K562 (cell line): Measurements from ENCODE around the gene TTL. TPM values are rescaled to one million over a fixed set of nuclear protein-coding genes. Genes with fewer than 3 reads are reported as not detected.

Experiments used
- ARID2 ChIP-seq: fragments of 450-650 bp; IDR thresholded peaks from 2 replicates; pipeline ENCODE4 v1.6.1; 2017; ENCODE audit warnings: antibody characterized with exemption, mild to moderate bottlenecking
- CBFA2T2 ChIP-seq: fragments of 450-650 bp; conservative IDR thresholded peaks from 2 replicates; pipeline ENCODE4 v1.6.1; 2017; ENCODE audit warnings: mild to moderate bottlenecking
- EP300 ChIP-seq: IDR thresholded peaks from 2 replicates; pipeline ENCODE4 v1.6.1; 2012; ENCODE audit warnings: low read length, improper control_type of control experiment
- JUND ChIP-seq, 2 experiments: IDR thresholded peaks; 2 replicates in 1 of 2; 3 replicates in 1 of 2; pipeline ENCODE4 v1.6.1; 2011; ENCODE audit warnings: borderline replicate concordance in 2 of 2, low read depth in 2 of 2, low read length in 2 of 2, improper control_type of control experiment in 1 of 2, missing biosample characterization in 1 of 2, missing genetic modification characterization in 1 of 2, missing genetic modification reagents in 1 of 2
- MGA ChIP-seq: fragments of 450-650 bp; IDR thresholded peaks from 2 replicates; pipeline ENCODE4 v1.6.1; 2016; ENCODE audit warnings: mild to moderate bottlenecking, moderate library complexity
- SLC30A9 ChIP-seq: fragments of 250-450 bp; sonication (Bioruptor Pico); IDR thresholded peaks from 2 replicates; pipeline ENCODE4 v1.8.0; 2022; ENCODE audit warnings: mild to moderate bottlenecking, moderate library complexity
- TAF15 ChIP-seq: fragments of 200-400 bp; formaldehyde crosslinking; IDR thresholded peaks from 2 replicates; pipeline ENCODE4 v1.6.1; 2017; ENCODE audit warnings: mild to moderate bottlenecking, low read depth, low read length, moderate library complexity
- TBP ChIP-seq: optimal IDR thresholded peaks from 2 replicates; pipeline ENCODE3; 2011; ENCODE audit warnings: low read depth, low read length, improper control_type of control experiment
- THRAP3 ChIP-seq: fragments of 450-650 bp; IDR thresholded peaks from 2 replicates; pipeline ENCODE4 v1.6.1; 2016; ENCODE audit warnings: mild to moderate bottlenecking, inconsistent platforms, borderline replicate concordance
- TRIM25 ChIP-seq: fragments of 450-650 bp; IDR thresholded peaks from 2 replicates; pipeline ENCODE4 v1.7.0; 2016; ENCODE audit warnings: borderline replicate concordance
- TRIM28 ChIP-seq: fragments of 450-650 bp; IDR thresholded peaks from 2 replicates; pipeline ENCODE4 v1.6.1; 2017
- ZNF121 ChIP-seq: sonication (generic); formaldehyde crosslinking; conservative IDR thresholded peaks from 2 replicates; pipeline ENCODE4 v1.8.0; 2022; ENCODE audit warnings: missing genetic modification reagents
- polyA plus RNA-seq, 8 experiments: library from polyadenylated mRNA; depleted of rRNA in 4 of 8; stranded (reverse) in 5 of 8; unstranded in 3 of 8; fragments of >200 nt; fragmentation: Nextera tagmentation in 2 of 8; fragmentation: Illumina TruSeq in 1 of 8; extraction: Ambion mirVana in 2 of 8; extraction: Trizol in 1 of 8; gene quantifications; 2 replicates each; pipeline versions ENCODE4 v1.2.1 to v1.2.3, GENCODE V29; 2011 to 2014; ENCODE audit warnings: inconsistent platforms in 1 of 8, missing spikeins in 1 of 8
- total RNA-seq, 7 experiments: library from RNA; depleted of rRNA in 6 of 7; stranded (reverse); fragments of >200 nt in 6 of 7; fragmentation: Illumina TruSeq in 2 of 7; extraction: Trizol in 2 of 7; gene quantifications; 2 replicates each; pipeline versions ENCODE4 v1.2.1 to v1.2.3, GENCODE V29; 2011 to 2021; ENCODE audit warnings: low replicate concordance in 1 of 7
- TF ChIP-seq, protein P1 (sequence below), 2 experiments: IDR thresholded peaks; 2 replicates each; pipeline ENCODE4 v1.6.1; 2011; ENCODE audit warnings: borderline replicate concordance in 1 of 2, control low read depth in 1 of 2, low read depth in 1 of 2, low read length in 1 of 2, mild to moderate bottlenecking in 1 of 2, mixed read lengths in 1 of 2, moderate library complexity in 1 of 2; ENCODE audit not compliant: insufficient read depth in 1 of 2, insufficient read length in 1 of 2, poor library complexity in 1 of 2, severe bottlenecking in 1 of 2; ENCODE audit errors: extremely low read depth in 1 of 2

Gene TTL
- total and polyA plus RNA-seq, 9 of the 15 experiments (the other 6 are each of a cell fraction or from before 2014, with no cell fraction given): 9.4 to 54.4 (median 34.9) TPM

DNA sequence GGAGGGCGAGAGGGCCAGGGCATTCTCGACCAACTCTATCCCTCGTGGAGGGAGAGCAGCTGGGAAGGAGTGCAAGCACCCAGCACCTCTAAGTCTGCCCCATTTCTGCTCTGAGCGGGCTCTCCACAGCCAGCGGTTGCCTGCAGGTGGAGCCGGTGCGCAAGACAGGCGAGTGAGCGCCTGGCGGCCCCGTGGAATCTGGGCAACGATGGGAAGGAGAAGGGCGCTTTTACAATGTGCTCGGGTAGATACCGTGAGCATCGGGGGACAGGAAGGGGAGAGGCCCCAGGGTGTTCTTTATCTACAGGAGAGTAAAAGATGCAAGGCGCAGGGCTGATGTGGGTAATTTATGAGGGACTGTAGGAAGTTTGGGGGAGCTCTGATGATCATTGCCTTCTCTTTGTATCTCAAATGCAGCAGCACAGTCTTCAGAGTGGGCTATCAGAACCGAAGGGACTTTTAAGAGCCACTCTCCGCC, 867 bp upstream of the TTL start (continued):
- TF ChIP-seq MGA (peak; percentile 85), CBFA2T2 (peak; percentile 59), JUND (IDR thresholded peaks at IDR 0.05; ENCODE audit: borderline replicate concordance, low read depth, low read length) (peak; percentile 48), JUND (tag; IDR thresholded peaks at IDR 0.05; ENCODE audit: borderline replicate concordance, low read depth, low read length) (peak; percentile 19; the same call in 1 of the 3 replicates), TAF15 (no peak), ZNF121 (CRISPR knock-in tag) (no peak), TBP (peak; percentile 67), THRAP3 (no peak), EP300 (peak; percentile 36; the same call in 1 of the 2 replicates), TRIM28 (no peak), ARID2 (peak; percentile 87), TRIM25 (no peak), SLC30A9 (CRISPR knock-in tag) (no peak)
- TF ChIP-seq, protein P1, sequence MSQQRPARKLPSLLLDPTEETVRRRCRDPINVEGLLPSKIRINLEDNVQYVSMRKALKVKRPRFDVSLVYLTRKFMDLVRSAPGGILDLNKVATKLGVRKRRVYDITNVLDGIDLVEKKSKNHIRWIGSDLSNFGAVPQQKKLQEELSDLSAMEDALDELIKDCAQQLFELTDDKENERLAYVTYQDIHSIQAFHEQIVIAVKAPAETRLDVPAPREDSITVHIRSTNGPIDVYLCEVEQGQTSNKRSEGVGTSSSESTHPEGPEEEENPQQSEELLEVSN (IDR thresholded peaks at IDR 0.05; ENCODE audit: borderline replicate concordance in 1 of 2, extremely low read depth in 1 of 2, insufficient read depth in 1 of 2, insufficient read length in 1 of 2, low read depth in 1 of 2, low read length in 1 of 2, poor library complexity in 1 of 2, severe bottlenecking in 1 of 2): peak in 1 of 2 experiments; percentile 83
